Astrocyte of the hippocampus (primary cell): ENCODE data around the gene C3orf22.
A peak's percentile ranks its signal among the peaks of the same experiment; 100 is the strongest.
"Not testable (repeated sequence)": the region's sequence is repeated elsewhere in the genome, so short reads cannot be mapped to it uniquely, and the experiment has no call there.

Source experiments
- DNase-seq: peaks from one replicate; pipeline ENCODE4 v3.0.0; 2011; ENCODE audit warnings: low read depth, low spot score

C3orf22 gene

DNA sequence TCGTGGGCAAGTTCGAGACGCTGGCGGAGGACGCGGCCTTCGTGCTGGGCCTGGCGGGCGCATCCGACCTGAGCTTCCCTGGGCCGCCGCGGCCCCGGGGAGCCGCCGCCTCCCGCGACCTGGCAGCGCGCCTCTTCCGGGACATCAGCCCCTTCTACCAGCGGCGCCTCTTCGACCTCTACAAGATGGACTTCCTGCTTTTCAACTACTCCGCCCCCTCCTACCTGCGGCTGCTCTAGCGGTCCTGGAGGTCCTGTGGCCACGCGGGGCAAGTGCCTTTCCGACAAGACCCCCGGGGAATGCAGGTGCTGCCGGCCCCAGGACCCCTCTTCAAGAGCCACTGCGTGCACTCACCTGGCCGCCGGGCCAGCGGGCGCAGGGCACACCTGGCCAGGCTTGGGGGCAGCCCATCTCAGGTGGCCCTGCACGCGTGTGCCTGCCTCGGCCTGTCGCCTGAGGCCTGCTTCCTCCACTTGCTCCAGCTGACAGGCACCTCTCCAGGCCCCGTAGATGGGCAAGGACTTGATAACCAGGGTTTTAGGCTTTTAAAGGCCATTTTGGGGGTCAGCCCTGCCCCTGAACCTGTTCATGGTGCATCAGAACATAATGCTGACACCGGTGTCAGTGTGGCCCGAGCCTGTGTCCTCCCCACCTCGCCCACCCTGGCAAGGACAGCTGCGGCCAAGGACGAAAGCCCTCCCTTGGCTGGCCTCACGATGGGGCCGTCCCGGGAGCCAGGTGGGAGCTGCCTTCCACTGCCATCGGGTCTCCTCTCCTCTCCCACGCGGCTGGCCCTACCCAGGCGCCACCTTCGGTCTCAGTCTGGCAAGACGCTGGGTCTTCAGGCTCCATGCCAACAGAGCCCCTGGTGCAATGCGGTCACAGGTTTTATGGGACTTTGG lies 16.1 kb downstream of the C3orf22 start:
- DNase-seq, result no peak

DNA sequence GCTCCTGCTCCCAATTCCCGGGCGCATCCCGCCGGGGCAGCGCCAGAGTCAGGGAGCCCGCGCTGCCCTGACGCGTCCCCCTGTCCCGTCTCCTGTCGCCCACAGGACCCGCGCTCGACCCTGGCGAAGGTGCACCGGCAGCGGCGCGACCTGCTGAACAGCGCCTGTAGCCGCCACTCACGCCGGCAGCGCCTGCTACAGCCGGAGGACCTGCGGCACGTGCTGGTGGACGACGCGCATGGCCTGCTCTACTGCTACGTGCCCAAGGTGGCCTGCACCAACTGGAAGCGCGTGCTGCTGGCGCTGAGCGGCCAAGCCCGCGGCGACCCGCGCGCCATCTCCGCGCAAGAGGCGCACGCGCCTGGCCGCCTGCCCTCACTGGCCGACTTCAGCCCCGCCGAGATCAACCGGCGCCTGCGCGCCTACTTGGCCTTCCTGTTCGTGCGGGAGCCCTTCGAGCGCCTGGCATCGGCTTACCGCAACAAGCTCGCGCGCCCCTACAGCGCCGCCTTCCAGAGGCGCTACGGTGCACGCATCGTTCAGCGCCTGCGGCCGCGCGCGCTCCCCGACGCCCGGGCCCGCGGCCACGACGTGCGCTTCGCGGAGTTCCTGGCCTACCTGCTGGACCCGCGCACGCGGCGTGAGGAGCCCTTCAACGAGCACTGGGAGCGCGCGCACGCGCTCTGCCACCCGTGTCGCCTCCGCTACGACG lies 16.9 kb downstream of the C3orf22 start:
- no peak for DNase-seq

GRCh38 chr3:126540951-126541627 lies 17.6 kb downstream of the C3orf22 start:
- no peak for DNase-seq

DNA sequence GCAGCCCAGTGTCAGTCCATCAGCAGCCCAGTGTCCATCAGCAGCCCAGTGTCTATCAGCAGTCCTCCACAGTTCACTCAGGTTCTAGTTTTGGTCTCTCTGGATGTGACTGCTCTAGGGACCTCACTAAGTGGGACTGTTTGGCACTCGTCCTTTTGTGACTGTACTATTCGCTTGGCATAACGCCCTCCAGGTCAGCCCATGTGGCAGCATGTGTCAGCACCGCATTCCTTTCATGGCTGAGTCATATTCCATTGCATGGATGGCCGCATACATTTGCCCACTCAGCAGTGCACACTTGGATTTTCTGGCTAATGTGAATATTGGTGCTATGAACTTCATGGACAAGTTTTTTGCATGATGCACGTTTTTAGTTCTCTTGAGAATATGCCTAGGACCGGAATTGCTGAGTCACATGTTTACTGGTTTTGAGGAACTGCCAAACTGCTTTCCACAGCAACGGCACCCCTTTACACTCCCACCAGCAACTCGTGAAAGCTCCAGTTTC lies 18.3 kb downstream of the C3orf22 start:
- peak; percentile 86 for DNase-seq

GRCh38 chr3:126539558-126540250 lies 19.0 kb downstream of the C3orf22 start:
- DNase-seq, result no peak

DNA sequence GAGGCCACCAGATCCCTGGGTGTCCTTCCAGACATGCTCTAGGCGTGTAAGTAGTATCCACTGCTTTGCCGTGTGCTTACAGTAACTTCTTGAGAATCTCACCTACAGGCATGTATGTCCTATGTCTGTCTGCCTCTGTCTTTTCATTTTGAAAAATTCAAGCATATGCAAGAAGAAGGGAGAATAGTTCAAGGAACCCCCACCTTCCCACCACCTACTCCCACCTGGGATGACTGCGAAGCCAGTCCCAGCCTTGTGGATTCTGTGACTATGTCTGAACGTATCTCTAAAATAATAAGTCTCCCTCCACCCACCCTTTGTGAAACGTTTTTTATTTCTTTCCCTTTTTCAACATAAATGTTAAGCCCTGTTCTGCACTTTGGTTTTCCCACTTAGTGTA lies 19.8 kb downstream of the C3orf22 start:
- no peak for DNase-seq

- DNase-seq, result no peak
Observed at GRCh38 chr3:126538316-126538715, 20.4 kb downstream of the C3orf22 start.

DNA sequence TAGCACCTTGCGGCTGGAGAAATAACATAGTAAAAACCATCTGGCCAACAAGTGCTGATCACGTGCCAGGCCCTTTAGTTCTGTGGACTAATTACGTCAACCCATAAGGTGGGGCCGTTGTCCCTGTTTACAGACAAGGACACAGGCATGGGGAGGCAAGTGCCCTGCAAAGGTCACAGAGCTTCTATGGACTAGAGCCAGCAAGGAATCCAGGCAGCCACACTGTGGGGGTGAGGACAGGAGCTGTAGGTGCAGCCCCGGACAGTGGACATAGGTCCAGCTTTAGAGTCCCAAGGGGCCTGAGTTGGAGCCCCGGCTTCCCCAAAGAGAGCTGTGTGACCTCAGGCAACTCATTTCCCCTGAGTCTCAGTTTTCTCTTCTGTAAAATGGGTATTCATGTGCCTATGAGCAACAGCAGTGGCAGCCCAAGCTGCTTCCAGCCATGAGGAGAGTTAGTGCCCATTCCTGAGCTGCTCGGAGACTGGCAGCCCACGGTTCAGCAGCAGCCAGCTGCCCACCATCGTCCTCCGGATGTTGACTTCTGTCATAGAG lies 20.9 kb downstream of the C3orf22 start:
- no peak for DNase-seq

- no peak for DNase-seq
Observed at GRCh38 chr3:126537116-126537729, 21.5 kb downstream of the C3orf22 start.

GRCh38 chr3:126536126-126536525 lies 22.6 kb downstream of the C3orf22 start:
- no peak for DNase-seq

DNA sequence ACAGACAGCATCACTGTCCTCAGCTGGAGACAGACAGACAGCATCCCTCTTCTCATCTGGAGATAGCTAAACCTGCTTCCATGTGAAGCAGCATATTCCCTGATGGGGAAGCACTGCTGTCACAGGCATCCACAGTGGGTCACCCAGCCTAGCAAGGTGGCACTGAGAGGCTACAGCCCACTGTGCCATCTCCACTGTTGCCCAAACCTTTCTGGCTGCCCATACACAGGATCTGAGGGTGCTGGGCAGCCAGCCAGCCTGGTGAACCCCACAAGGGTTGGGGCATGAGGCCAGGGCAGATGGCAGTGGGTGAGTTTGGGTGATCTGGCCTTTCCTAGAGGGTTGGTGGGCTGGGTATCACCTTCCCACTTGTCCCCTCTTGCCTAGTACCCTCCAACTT lies 23.1 kb downstream of the C3orf22 start:
- no peak for DNase-seq

- not testable (repeated sequence) for DNase-seq
Observed at GRCh38 chr3:126534716-126535115, 24.0 kb downstream of the C3orf22 start.

DNA sequence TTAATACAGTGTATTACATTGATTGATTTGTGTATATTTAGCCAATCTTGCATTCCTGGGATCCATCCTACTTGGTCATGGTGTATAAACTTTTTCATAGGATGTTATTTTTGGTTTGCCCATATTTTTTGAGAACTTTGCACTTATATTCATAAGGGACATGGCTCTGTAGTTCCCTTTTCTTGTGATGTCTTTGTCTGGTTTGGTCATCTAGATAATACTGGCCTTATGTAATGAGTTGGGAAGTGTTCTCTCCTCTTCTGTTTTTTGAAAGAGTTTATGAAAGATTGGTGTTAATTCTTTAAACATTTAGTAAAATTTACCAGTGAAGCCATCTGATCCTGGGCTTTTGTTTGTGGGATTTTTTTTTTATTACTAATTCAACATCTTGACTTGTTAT lies 25.2 kb downstream of the C3orf22 start:
- no peak for DNase-seq

DNA sequence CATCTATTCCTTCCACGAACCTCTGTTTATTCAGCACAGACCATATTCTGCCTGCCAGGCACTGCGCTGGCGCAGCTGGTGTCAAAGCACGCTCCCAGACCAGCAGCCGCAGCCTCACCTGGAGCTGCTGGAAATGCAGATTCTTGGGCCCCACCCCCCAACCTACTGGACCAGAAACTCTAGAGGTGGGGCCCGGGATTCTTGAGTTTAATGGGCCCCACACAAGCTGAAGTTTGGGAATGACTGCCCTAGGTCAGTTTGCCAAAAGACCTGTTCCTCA lies 27.7 kb downstream of the C3orf22 start:
- DNase-seq, result no peak

DNA sequence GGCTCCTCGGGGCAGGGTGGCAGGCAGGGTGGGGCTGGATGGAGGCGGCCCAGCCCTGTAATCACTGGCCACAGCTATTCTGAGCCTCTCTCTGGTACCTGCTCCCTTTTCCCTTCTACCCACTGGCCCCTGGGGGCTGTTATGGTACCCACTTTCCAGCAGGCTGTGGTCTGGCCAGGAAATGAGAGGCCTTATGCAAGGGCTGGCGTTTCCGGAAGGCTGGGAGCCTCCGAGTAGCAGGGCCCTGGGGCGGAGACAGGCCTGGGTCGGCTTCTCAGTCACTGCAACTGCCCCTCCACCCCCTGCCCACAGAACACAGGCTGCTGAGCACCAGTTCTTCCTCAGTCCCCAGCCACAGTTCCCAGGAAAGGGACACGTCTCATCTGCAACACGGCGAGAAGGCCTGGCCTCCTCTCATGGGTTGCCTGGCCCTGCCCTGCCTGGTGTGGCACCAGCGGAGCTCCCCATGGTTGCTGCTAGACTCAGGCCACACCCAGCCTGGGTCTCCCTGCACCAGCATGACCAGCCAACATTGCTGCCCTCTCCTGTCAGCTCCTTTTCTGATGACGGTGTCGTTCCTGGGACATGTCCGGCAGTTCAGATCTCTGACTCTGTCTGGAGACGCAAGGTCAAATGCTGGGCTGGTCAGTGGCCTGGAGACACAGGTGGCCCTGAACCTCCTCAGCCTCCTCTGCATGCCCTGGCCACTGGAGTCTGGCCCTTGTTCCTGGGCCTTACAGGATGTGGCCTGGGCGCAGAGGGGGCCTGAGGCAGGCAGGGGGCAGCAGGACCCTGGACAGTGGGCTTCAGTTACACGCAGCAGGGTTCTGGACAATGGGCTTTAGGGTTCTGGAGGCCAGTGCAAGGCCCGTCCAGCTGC lies 28.3 kb downstream of the C3orf22 start:
- DNase-seq, result no peak

GRCh38 chr3:126529585-126530170 lies 29.1 kb downstream of the C3orf22 start:
- no peak for DNase-seq

GRCh38 chr3:126528800-126529541 lies 29.8 kb downstream of the C3orf22 start:
- DNase-seq, result no peak

DNA sequence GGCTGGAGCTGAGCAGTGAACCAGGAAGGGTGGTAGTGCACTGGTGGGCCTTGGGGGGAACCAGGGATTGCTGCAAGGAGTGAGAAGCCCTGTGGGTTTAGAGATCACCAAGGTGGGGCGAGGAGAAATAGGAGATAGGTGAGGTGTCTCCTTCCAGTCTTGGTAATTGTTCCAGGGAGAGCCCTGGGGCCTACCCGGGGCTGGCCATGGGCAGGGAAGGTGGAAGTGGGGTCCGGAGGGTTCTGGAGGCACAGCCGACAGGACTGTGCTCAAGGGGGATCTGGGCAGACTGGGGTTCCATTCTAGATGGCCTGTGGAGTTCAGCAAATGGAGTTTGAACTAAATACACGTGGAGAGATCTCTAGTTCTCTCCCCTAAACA lies 30.3 kb downstream of the C3orf22 start:
- DNase-seq, result no peak
